ENCODE data around the gene TTLL12.

The TTLL12 gene

DNA sequence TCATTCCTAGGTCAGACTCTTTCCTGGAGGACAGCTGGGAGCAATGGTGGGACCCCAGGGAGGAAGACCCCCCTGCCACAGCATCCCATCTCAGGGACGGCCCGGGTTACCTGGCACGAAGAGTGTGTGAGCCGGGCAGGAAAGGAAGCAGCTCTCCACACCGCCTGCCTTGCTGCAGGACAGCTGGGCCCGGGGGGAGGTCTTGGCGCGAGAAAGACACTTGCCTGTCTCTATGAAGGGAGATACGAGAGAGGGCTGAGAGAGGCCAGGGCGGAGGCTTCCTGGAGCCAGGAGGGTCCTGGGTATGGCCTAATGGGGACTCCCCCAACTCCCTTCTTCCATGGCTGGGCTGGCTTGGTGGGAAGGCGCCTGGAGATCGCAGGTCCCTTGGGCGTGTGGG is 36.1 kb upstream of the TTLL12 start (continued):
- no peak for TF ChIP-seq ARNTL (CRISPR knock-in tag; IDR thresholded peaks at IDR 0.05; ENCODE audit: borderline replicate concordance, low read depth)
- no peak for TF ChIP-seq OSR1 (CRISPR knock-in tag; IDR thresholded peaks at IDR 0.05)
- no peak for TF ChIP-seq SNAI2 (CRISPR knock-in tag; IDR thresholded peaks at IDR 0.05)
- TF ChIP-seq, protein P1, sequence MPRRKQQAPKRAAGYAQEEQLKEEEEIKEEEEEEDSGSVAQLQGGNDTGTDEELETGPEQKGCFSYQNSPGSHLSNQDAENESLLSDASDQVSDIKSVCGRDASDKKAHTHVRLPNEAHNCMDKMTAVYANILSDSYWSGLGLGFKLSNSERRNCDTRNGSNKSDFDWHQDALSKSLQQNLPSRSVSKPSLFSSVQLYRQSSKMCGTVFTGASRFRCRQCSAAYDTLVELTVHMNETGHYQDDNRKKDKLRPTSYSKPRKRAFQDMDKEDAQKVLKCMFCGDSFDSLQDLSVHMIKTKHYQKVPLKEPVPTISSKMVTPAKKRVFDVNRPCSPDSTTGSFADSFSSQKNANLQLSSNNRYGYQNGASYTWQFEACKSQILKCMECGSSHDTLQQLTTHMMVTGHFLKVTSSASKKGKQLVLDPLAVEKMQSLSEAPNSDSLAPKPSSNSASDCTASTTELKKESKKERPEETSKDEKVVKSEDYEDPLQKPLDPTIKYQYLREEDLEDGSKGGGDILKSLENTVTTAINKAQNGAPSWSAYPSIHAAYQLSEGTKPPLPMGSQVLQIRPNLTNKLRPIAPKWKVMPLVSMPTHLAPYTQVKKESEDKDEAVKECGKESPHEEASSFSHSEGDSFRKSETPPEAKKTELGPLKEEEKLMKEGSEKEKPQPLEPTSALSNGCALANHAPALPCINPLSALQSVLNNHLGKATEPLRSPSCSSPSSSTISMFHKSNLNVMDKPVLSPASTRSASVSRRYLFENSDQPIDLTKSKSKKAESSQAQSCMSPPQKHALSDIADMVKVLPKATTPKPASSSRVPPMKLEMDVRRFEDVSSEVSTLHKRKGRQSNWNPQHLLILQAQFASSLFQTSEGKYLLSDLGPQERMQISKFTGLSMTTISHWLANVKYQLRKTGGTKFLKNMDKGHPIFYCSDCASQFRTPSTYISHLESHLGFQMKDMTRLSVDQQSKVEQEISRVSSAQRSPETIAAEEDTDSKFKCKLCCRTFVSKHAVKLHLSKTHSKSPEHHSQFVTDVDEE (CRISPR knock-in tag; IDR thresholded peaks at IDR 0.05), result no peak
- no peak for TF ChIP-seq BACH2 (CRISPR knock-in tag; IDR thresholded peaks at IDR 0.05; ENCODE audit: borderline replicate concordance)

GRCh38 chr22:43222262-43222661 is 35.3 kb upstream of the TTLL12 start:
- no peak for ATAC-seq
- TF ChIP-seq, protein P2, sequence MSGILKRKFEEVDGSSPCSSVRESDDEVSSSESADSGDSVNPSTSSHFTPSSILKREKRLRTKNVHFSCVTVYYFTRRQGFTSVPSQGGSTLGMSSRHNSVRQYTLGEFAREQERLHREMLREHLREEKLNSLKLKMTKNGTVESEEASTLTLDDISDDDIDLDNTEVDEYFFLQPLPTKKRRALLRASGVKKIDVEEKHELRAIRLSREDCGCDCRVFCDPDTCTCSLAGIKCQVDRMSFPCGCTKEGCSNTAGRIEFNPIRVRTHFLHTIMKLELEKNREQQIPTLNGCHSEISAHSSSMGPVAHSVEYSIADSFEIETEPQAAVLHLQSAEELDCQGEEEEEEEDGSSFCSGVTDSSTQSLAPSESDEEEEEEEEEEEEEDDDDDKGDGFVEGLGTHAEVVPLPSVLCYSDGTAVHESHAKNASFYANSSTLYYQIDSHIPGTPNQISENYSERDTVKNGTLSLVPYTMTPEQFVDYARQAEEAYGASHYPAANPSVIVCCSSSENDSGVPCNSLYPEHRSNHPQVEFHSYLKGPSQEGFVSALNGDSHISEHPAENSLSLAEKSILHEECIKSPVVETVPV (CRISPR knock-in tag; IDR thresholded peaks at IDR 0.05), result no peak
- TF ChIP-seq ZFP30 (CRISPR knock-in tag; IDR thresholded peaks at IDR 0.05), result no peak
- no peak for TF ChIP-seq ZNF70 (CRISPR knock-in tag; IDR thresholded peaks at IDR 0.05)
- no peak for TF ChIP-seq ARNTL (CRISPR knock-in tag; IDR thresholded peaks at IDR 0.05; ENCODE audit: borderline replicate concordance, low read depth)
- no peak for TF ChIP-seq BACH2 (CRISPR knock-in tag; IDR thresholded peaks at IDR 0.05; ENCODE audit: borderline replicate concordance)
- TF ChIP-seq, protein P3, sequence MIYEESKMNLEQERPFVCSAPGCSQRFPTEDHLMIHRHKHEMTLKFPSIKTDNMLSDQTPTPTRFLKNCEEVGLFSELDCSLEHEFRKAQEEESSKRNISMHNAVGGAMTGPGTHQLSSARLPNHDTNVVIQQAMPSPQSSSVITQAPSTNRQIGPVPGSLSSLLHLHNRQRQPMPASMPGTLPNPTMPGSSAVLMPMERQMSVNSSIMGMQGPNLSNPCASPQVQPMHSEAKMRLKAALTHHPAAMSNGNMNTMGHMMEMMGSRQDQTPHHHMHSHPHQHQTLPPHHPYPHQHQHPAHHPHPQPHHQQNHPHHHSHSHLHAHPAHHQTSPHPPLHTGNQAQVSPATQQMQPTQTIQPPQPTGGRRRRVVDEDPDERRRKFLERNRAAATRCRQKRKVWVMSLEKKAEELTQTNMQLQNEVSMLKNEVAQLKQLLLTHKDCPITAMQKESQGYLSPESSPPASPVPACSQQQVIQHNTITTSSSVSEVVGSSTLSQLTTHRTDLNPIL (CRISPR knock-in tag; IDR thresholded peaks at IDR 0.05; ENCODE audit: low read depth), result no peak
- TF ChIP-seq, protein P1 (CRISPR knock-in tag; IDR thresholded peaks at IDR 0.05), result no peak

GRCh38 chr22:43220625-43221380 is 33.9 kb upstream of the TTLL12 start:
- TF ChIP-seq ZFP3 (CRISPR knock-in tag; IDR thresholded peaks at IDR 0.05), result no peak
- TF ChIP-seq, protein P2 (CRISPR knock-in tag; IDR thresholded peaks at IDR 0.05), result no peak
- no peak for TF ChIP-seq ESRRG (CRISPR knock-in tag; IDR thresholded peaks at IDR 0.05)
- TF ChIP-seq, protein P1 (CRISPR knock-in tag; IDR thresholded peaks at IDR 0.05), result no peak
- no peak for TF ChIP-seq POU6F1 (CRISPR knock-in tag; IDR thresholded peaks at IDR 0.05; ENCODE audit: borderline replicate concordance, low read depth)
- TF ChIP-seq ZC3H10 (CRISPR knock-in tag; IDR thresholded peaks at IDR 0.05), result no peak
- TF ChIP-seq, protein P4, sequence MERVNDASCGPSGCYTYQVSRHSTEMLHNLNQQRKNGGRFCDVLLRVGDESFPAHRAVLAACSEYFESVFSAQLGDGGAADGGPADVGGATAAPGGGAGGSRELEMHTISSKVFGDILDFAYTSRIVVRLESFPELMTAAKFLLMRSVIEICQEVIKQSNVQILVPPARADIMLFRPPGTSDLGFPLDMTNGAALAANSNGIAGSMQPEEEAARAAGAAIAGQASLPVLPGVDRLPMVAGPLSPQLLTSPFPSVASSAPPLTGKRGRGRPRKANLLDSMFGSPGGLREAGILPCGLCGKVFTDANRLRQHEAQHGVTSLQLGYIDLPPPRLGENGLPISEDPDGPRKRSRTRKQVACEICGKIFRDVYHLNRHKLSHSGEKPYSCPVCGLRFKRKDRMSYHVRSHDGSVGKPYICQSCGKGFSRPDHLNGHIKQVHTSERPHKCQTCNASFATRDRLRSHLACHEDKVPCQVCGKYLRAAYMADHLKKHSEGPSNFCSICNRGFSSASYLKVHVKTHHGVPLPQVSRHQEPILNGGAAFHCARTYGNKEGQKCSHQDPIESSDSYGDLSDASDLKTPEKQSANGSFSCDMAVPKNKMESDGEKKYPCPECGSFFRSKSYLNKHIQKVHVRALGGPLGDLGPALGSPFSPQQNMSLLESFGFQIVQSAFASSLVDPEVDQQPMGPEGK (CRISPR knock-in tag; IDR thresholded peaks at IDR 0.05; ENCODE audit: borderline replicate concordance), result no peak
- TF ChIP-seq OSR1 (CRISPR knock-in tag; IDR thresholded peaks at IDR 0.05), result no peak
- no peak for ATAC-seq

All from SK-N-SH treated with all-trans-retinoic acid at 6 μM for 48 hours (cell line).